Measurements from ENCODE around the gene PHF21A. TPM values are rescaled to one million over a fixed set of nuclear protein-coding genes. Genes with fewer than 3 reads are reported as not detected.

Gene PHF21A
- total and polyA plus RNA-seq, 10 of the 15 experiments (the other 5 are each of a cell fraction or from before 2014, with no cell fraction given): 2.6 to 37.2 (median 16.0) TPM

DNA sequence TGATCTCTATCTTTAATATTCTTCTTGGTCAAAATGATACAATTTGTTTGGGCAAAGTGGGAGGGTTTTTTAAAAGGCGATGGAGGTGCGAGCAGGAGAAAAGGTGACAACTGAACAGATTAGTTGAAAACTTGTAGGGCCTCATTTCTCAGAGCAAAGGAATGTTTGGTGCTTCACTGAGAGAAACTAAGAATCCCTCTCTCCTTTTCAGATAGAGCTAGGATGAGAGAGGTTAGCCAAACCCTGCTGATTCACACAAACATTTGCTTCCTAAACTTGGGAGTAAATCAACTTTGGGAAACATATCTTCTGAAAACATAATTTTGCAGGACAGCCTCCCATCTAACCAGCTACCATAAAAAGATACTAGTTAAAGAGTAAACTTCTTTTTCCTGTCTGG, 57.0 kb downstream of the PHF21A start (continued):
- TF ChIP-seq, protein P1, sequence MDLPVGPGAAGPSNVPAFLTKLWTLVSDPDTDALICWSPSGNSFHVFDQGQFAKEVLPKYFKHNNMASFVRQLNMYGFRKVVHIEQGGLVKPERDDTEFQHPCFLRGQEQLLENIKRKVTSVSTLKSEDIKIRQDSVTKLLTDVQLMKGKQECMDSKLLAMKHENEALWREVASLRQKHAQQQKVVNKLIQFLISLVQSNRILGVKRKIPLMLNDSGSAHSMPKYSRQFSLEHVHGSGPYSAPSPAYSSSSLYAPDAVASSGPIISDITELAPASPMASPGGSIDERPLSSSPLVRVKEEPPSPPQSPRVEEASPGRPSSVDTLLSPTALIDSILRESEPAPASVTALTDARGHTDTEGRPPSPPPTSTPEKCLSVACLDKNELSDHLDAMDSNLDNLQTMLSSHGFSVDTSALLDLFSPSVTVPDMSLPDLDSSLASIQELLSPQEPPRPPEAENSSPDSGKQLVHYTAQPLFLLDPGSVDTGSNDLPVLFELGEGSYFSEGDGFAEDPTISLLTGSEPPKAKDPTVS (IDR thresholded peaks at IDR 0.05; ENCODE audit: low read depth, low read length): no peak
- TF ChIP-seq EP300 (IDR thresholded peaks at IDR 0.05; ENCODE audit: borderline replicate concordance in 1 of 2, control insufficient read depth in 1 of 2, low read depth in 2 of 2, low read length in 2 of 2): no peak

DNA sequence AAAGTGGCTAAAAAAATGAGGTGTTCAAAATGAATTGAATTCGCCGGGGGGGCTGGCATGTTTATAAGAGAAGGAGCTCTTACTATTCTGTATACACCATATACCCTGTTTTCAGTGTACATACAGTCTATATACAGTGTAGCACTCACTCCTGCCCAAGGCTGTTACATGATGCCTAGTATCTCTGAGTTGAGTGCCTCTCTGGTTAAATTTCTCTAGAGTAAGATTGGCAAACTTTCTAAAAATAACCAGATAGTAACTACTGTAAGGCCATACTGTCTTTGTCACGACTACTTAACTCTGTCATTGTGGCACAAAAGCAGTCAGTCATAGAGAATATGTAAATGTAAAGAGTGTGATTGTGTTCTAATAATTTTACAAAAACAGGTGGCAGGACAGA, 58.1 kb downstream of the PHF21A start:
- H3K36me3 ChIP-seq (ENCODE audit: control insufficient read depth in 2 of 2, insufficient read depth in 2 of 2, low read length in 1 of 2): no peaks in the 10 kb centered on the region
- H3K9me3 ChIP-seq (replicated peaks; ENCODE audit: control insufficient read depth, insufficient read depth, low read length): no peaks in the 10 kb centered on the region
- ChIA-PET SMC1A (ENCODE audit: uncharacterized antibody, unreplicated experiment) (interaction anchor here (0.8 kb wide), 1 partner anchor 24 kb away, joined by 5 read pairs; no protein-coding TSS in a partner anchor), RAD21 (ENCODE audit: unreplicated experiment) (no interaction called here), POLR2A (interaction anchor here (1.0 kb wide), 1 partner anchor 9 kb away, joined by 3 read pairs; no protein-coding TSS in a partner anchor), CTCF (interaction anchor here (1.0 to 1.8 kb wide), 2 partner anchors 11 to 98 kb away, joined by 4 to 5 read pairs; no protein-coding TSS in a partner anchor)
- DNase-seq (ENCODE audit: low read depth, low spot score) (no peak), ATAC-seq (no peak), FAIRE-seq (no peak)
- TF ChIP-seq, protein P2, sequence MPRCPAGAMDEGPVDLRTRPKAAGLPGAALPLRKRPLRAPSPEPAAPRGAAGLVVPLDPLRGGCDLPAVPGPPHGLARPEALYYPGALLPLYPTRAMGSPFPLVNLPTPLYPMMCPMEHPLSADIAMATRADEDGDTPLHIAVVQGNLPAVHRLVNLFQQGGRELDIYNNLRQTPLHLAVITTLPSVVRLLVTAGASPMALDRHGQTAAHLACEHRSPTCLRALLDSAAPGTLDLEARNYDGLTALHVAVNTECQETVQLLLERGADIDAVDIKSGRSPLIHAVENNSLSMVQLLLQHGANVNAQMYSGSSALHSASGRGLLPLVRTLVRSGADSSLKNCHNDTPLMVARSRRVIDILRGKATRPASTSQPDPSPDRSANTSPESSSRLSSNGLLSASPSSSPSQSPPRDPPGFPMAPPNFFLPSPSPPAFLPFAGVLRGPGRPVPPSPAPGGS (IDR thresholded peaks at IDR 0.05; ENCODE audit: borderline replicate concordance, insufficient read depth, low read depth, low read length, poor library complexity, severe bottlenecking): no peak
- TF ChIP-seq LARP7 (IDR thresholded peaks at IDR 0.05) (no peak), CBX5 (IDR thresholded peaks at IDR 0.05; ENCODE audit: low read depth) (no peak), YY1 (IDR thresholded peaks at IDR 0.05; ENCODE audit: low read depth, low read length) (no peak), TAF1 (IDR thresholded peaks at IDR 0.05; ENCODE audit: borderline replicate concordance, low read depth, low read length) (no peak), ZNF24 (IDR thresholded peaks at IDR 0.05) (no peak), RB1 (IDR thresholded peaks at IDR 0.05; ENCODE audit: borderline replicate concordance) (no peak), CHD4 (IDR thresholded peaks at IDR 0.05) (no peak), TCF3 (IDR thresholded peaks at IDR 0.05; ENCODE audit: borderline replicate concordance, insufficient read depth, low read depth, low read length) (no peak), CREM (IDR thresholded peaks at IDR 0.05; ENCODE audit: low read depth) (no peak), RCOR1 (conservative IDR thresholded peaks at IDR 0.05; ENCODE audit: low read depth, low read length) (no peak), EP300 (IDR thresholded peaks at IDR 0.05; ENCODE audit: borderline replicate concordance in 1 of 2, control insufficient read depth in 1 of 2, low read depth in 2 of 2, low read length in 2 of 2) (no peak), ZNF622 (IDR thresholded peaks at IDR 0.05) (no peak), RAD51 (IDR thresholded peaks at IDR 0.05) (no peak), FOS (IDR thresholded peaks at IDR 0.05; ENCODE audit: borderline replicate concordance, extremely low read depth, insufficient read length) (no peak), ATF7 (IDR thresholded peaks at IDR 0.05; ENCODE audit: low read depth) (no peak), SMC3 (IDR thresholded peaks at IDR 0.05; ENCODE audit: borderline replicate concordance, low read length) (no peak)
- TF ChIP-seq, protein P3, sequence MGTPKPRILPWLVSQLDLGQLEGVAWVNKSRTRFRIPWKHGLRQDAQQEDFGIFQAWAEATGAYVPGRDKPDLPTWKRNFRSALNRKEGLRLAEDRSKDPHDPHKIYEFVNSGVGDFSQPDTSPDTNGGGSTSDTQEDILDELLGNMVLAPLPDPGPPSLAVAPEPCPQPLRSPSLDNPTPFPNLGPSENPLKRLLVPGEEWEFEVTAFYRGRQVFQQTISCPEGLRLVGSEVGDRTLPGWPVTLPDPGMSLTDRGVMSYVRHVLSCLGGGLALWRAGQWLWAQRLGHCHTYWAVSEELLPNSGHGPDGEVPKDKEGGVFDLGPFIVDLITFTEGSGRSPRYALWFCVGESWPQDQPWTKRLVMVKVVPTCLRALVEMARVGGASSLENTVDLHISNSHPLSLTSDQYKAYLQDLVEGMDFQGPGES (IDR thresholded peaks at IDR 0.05): no peak
- TF ChIP-seq, protein P4, sequence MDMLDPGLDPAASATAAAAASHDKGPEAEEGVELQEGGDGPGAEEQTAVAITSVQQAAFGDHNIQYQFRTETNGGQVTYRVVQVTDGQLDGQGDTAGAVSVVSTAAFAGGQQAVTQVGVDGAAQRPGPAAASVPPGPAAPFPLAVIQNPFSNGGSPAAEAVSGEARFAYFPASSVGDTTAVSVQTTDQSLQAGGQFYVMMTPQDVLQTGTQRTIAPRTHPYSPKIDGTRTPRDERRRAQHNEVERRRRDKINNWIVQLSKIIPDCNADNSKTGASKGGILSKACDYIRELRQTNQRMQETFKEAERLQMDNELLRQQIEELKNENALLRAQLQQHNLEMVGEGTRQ (IDR thresholded peaks at IDR 0.05; ENCODE audit: borderline replicate concordance, low read depth, low read length): no peak
- BruUV-seq (replicated peaks): no TSS peak
- H3K4me1 ChIP-seq (ENCODE audit: control insufficient read depth, insufficient read depth, low read length): no peaks in the 10 kb centered on the region
- H3K79me2 ChIP-seq (ENCODE audit: control insufficient read depth, insufficient read depth, low read length): no peaks in the 10 kb centered on the region
- H3K27ac ChIP-seq (ENCODE audit: control insufficient read depth, insufficient read depth): no peak overlapping the region
- H3K27me3 ChIP-seq (replicated peaks in 1 of 2; ENCODE audit: control insufficient read depth in 2 of 2, insufficient read depth in 2 of 2, low read length in 1 of 2): no peaks in the 10 kb centered on the region
- no peak overlapping the region for H2AFZ ChIP-seq (ENCODE audit: control insufficient read depth, low read depth, low read length)
- 83% methylated on average over 3 of the region's 3 CpGs for WGBS (ENCODE audit: insufficient coverage, insufficient replicate concordance, low lambda C conversion rate, missing lambda C conversion rate)
- H3K4me2 ChIP-seq (ENCODE audit: control insufficient read depth, insufficient read depth): no peak overlapping the region
- H3K9ac ChIP-seq (ENCODE audit: control insufficient read depth, insufficient read depth, low read length): no peak overlapping the region
- H3K4me3 ChIP-seq: no peak overlapping the region
- intact Hi-C loops (cut with micrococcal nuclease; ENCODE audit: unreplicated experiment) (no loop called here), in situ Hi-C loops (cut with MboI) (no loop called here)
- no peaks in the 10 kb centered on the region for H4K20me1 ChIP-seq (ENCODE audit: control insufficient read depth, insufficient read depth)

Data from GM12878 (cell line).